Epithelial cell of umbilical artery (primary cell): ENCODE results near the gene PRRX2. TPM values are rescaled to one million over a fixed set of nuclear protein-coding genes. Genes with fewer than 3 reads are reported as not detected.

Experiments used
- total RNA-seq: library from RNA; depleted of rRNA; stranded (reverse); fragments of >200 nt; gene quantifications from 2 replicates; pipeline ENCODE4 v1.2.3, GENCODE V29; 2014

PRRX2 gene
- under 0.01 TPM in 1 of 2 replicates, not detected in the other for total RNA-seq

DNA sequence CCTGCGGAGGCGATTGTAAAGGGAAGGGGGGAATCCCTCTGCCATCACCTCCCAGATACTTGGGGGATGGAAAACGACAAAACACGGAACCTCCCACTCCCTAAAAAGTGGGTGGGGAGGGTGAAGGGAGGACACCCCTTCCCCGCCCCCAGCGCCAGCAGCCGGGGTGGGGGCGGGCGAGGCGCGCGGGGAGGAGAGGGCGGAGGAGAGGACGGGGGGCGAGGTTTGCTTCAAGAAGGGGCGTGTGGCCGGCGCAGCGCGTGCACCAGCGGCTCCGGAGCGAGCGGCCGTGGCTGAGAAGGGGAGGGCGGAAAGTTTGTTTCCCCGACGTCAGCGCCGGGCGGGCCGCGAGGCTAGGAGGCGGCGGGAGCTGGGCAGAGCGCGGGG is at the start of gene PRRX2:
TSS of gene PRRX2 (plus strand) at position 259 of the 387 bp plus-strand sequence. CDS start 221 bp downstream, outside the sequence.

DNA sequence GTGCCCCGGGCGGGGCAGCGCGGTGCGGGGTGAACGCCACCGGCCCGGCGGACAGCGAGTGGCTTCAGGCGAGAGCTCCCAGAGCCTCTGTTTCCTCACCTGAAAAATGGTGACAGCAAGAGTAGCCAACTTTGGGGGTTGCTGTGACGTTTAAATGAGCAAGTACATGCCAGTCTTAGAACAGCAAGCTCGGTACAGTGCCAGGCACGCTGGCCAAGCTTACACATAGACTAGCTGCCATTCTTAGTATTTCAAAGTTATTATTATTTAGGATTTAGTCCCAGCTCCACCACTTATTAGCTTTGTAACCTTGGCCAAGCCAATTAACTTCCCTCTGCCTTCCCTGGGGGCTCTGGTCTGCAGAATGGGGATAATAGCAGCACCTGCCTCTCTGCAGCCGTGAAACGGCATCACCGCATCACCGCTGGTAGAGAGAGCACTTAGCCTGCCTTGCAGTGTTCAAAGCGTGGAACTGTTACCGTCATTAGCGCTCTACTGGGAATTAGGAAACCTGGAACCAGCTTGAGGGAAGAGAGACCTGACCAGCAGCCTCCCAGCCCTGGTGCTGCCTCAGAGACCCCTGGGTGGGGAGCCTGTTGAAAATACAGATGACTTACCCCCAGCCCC is 44.7 kb upstream of the PRRX2 start, which contains the start of gene C9orf50:
TSS of gene C9orf50 (minus strand) at position 433 of the 627 bp plus-strand sequence. CDS start 527 bp downstream, outside the sequence.

GRCh38 chr9:129626079-129626624 is 39.3 kb upstream of the PRRX2 start, which contains the start of gene NTMT1:
NTMT1 (plus strand) TSS chr9:129626163; CDS start chr9:129632704, 6,541 bp downstream.

DNA sequence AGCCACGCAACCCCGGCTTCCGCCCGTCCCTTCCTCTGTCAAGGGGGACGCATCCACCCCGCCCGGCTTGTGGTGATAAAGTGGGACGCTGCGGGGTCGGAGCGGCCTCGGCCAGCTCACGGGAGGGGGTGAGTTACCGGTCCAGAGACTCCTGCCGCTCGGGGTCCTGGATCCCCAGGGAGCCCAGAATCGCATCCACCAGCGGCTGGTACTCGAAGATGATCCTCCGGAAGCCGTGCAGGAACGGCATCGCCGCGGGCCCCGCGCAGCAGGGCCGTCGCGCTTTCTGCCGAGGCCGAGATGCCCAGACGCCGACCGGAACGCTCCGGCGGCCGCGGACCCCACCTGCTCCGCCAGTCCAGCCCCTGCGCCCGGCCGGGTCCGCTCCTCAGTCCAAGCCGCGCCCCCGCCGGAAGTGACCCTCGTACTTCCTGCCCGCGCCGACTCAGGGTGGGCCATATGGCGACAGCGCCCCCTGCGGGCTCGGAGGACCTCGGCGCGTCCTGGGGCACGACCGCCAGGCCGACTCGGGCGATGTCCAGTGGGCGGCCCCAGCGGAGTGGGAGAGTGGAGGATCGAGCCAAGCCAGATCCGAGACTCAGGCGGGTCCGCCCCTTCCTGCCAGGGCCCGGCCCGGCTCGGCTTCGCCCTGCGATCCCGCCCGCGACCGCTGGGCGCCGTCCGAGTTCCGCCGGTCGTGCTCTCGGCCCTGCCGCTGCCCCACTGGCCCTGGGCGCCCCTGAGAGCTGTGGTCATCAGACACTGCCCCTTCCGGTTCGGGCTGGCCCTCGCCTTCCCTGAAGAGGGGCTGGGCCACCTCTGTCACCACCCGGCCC is 23.5 kb upstream of the PRRX2 start, which contains the start of gene ASB6:
TSS of gene ASB6 (minus strand) at position 402 of the 836 bp plus-strand sequence. CDS start at position 250, 152 bp downstream.

GRCh38 chr9:129752900-129753729 is 87.7 kb downstream of the PRRX2 start, which contains the start of gene PTGES:
PTGES (minus strand) TSS chr9:129753042; CDS start chr9:129753012, 30 bp downstream.

Other genes with a start within 250 kb of the PRRX2 start
- gene C9orf50, start 44.5 kb upstream of the PRRX2 start, total RNA-seq: not detected in 2 replicates
- 33.4 and 35.1 TPM in 2 replicates for gene NTMT1, start 39.5 kb upstream of the PRRX2 start, total RNA-seq
- gene ASB6, start 23.5 kb upstream of the PRRX2 start, total RNA-seq: 12.0 and 16.2 TPM in 2 replicates
- 0.32 and 0.46 TPM in 2 replicates for gene PTGES, start 87.4 kb downstream of the PRRX2 start, total RNA-seq
- gene TOR1B, start 137.5 kb downstream of the PRRX2 start, total RNA-seq: 22.7 and 34.2 TPM in 2 replicates
- gene TOR1A, start 158.5 kb downstream of the PRRX2 start, total RNA-seq: 35.6 and 41.3 TPM in 2 replicates
- 32.2 and 54.0 TPM in 2 replicates for gene C9orf78, start 169.6 kb downstream of the PRRX2 start, total RNA-seq
- gene USP20, start 169.8 kb downstream of the PRRX2 start, total RNA-seq: 3.6 and 6.2 TPM in 2 replicates